Cardiac fibroblast (primary cell): ENCODE data around the gene SCD.

ENCODE experiments used
- DNase-seq, 2 donors: peaks; one replicate each; pipeline versions ENCODE4 v3.0.0 to v3.0.0-alpha.2; 2010; ENCODE audit warnings: low read depth in 2 of 2
- H3K4me3 ChIP-seq, 2 donors: replicated peaks in 1 of 2; 1 replicate in 1 of 2; 2 replicates in 1 of 2; pipeline ENCODE4 v1.5.1; 2011; ENCODE audit warnings: low read depth in 2 of 2, low read length in 2 of 2, mild to moderate bottlenecking in 2 of 2, moderate library complexity in 1 of 2
- CTCF ChIP-seq: IDR thresholded peaks from one replicate; pipeline ENCODE4 v1.5.1; 2011; ENCODE audit warnings: low read depth, mild to moderate bottlenecking, low read length, inconsistent platforms

SCD gene

GRCh38 chr10:100396605-100397004, 49.6 kb downstream of the SCD start:
- DNase-seq, result no peak
- TF ChIP-seq CTCF, result no peak
- no peak overlapping the region for H3K4me3 ChIP-seq

GRCh38 chr10:100401631-100402328, 54.7 kb downstream of the SCD start:
- no peak overlapping the region for H3K4me3 ChIP-seq
- no peak for TF ChIP-seq CTCF
- DNase-seq, result no peak

GRCh38 chr10:100403734-100404133, 56.7 kb downstream of the SCD start:
- no peak overlapping the region for H3K4me3 ChIP-seq
- TF ChIP-seq CTCF, result no peak
- DNase-seq, result no peak

GRCh38 chr10:100413173-100413572, 66.1 kb downstream of the SCD start:
- H3K4me3 ChIP-seq, result no peak overlapping the region
- DNase-seq, result no peak
- TF ChIP-seq CTCF, result no peak
